NCI-H1417 treated with DMSO at 0.1 percent for 48 hours (cell line): ENCODE results near the gene KTN1.

ENCODE experiments used
- DNase-seq: peaks from one replicate; lab custom pipeline; 2025; lab: John Stamatoyannopoulos, UW

Gene KTN1

GRCh38 chr14:55684956-55685584 lies 105.1 kb downstream of the KTN1 start:
- no peak for DNase-seq

DNA sequence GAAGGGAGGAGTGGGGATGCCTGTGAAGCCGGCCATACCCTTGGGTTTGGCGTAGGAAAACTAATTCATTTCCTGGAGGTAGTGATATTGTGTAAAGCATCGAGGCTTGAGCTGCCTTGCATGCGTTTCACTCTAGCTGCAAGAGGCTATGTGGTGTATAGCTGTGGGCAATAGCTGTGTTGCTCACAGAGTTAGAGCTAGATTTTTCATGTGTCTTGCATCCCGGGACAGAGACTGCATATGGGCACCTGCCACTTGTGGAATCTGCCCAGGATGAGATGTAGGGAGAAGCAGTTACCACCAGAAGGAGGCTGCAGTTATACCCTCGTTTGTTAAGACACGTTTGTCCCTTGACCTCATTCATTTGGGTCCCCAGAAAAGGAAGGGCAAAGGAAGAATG lies 106.7 kb downstream of the KTN1 start:
- DNase-seq: no peak

- no peak for DNase-seq
Observed at GRCh38 chr14:55688566-55688965, 108.6 kb downstream of the KTN1 start.

DNA sequence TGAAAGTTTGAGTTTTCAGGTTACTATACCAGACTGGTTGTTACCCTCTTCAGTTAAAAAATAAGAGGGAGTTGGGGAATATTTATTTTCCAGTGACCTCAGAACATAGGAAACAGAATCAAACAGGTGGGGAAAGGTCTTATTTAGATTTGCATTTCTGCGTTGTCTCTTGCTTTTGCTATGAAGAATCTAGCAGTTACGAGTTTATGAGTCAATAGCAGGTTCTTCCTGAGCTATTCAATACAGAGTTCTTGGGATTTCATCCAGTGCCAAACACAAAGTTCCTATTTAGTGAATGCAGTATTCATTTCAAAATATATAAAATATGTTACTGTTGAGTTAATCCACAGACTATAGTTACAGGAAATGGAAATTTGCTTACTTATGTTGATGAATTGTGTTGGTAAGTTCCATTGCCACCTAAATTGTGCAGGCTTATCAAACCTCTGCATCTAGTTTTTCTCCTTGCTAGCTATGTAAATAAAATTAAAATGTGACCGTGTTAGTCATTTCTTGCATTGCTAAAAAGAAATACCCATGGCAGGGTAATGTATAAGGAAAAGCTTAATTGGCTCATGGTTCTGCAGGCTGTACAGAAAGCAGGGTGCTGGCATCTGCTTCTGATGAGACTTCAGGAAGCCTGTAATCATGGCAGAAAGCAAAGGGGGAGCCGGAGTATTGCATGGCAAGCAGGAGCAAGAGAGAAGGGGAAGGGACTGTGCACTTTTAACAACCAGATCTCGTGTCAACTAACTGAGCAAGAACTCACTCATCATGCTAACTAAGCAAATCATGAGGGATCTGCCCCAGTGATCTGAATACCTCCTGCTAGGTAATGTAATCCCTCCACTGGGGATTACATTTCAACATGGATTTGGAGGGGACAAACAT lies 110.2 kb downstream of the KTN1 start:
- no peak for DNase-seq

DNA sequence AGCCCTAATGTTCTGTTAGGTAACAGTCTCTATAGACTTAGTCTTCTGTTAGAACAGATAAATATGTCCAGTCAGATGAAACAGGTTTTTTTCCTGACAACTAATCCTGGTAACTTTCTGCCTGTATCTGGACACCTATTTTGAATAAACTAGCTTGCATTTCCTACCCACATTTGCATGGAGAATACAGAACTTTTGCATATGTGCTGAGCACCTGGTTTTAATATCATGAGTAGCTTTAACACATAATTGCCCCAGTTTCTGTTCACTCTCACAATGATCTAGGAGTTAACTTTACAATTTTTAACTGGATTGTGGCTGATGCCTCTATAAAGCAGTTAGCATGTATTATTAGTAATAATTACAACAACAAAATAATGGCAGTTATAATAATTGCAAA lies 111.7 kb downstream of the KTN1 start:
- no peak for DNase-seq

GRCh38 chr14:55693904-55694303 lies 113.9 kb downstream of the KTN1 start:
- DNase-seq: no peak

GRCh38 chr14:55697414-55697861 lies 117.4 kb downstream of the KTN1 start:
- DNase-seq: no peak

GRCh38 chr14:55698051-55698450 lies 118.0 kb downstream of the KTN1 start:
- no peak for DNase-seq

- DNase-seq: no peak
Observed at GRCh38 chr14:55699131-55700057, 119.4 kb downstream of the KTN1 start.

- no peak for DNase-seq
Observed at GRCh38 chr14:55701638-55702037, 121.6 kb downstream of the KTN1 start.

DNA sequence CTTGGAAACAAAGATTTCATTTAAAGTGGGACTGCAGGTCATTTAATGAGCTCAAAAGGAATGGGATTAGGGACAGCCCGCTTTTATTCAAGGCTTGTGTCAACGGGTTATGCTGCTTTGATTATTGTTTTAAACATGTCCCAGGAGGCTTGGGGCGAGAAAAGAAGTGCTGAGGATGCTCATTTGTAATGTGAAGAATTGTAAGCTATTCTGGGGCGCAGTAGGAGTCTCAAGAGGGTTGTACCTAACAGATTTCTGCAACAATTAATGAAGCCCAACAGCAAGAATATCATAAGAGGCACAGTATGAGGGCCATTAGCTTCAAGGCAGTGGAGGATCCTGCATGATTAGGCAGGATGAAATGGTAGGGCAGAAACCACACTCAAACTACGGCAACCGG lies 122.5 kb downstream of the KTN1 start:
- DNase-seq: no peak

GRCh38 chr14:55704654-55705053 lies 124.6 kb downstream of the KTN1 start:
- DNase-seq: no peak

DNA sequence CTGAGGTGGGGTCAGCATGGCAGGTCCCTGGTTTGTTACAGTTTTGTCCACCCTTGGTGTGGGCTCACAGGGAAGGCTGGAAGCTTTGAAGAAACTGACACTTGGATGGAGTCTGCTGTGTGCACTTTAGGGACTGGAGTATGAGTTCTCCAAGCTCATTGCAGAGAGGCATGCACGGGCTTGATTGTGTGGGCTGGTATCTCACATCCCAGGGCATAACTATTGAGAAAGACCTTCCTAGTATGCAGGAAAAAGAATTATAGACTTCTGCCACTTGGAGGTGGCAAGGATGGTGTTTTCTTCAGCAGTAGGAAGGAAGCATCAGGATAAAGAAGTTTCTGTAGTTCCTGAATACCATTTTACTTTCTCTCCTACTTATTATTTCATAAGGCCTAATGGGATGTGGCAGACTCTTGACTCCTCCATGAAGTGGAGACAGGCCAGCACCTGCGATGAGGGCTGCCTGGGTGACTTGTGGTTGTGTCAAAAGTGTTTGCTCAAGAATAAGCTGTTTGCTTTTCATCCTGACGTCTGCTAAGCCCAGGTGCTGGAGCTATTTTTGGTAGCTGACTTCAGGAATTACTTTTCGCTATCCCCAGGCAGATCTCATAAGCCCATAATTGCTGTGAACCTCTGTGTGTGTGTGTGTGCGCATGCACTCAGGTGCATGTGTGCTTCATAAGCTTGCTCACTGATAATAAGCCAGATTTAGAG lies 125.8 kb downstream of the KTN1 start:
- peak; percentile 97 for DNase-seq

GRCh38 chr14:55706365-55706684 lies 126.3 kb downstream of the KTN1 start:
- no peak for DNase-seq

GRCh38 chr14:55706893-55707292 lies 126.9 kb downstream of the KTN1 start:
- DNase-seq: no peak

- DNase-seq: peak; percentile 35
Observed at GRCh38 chr14:55707365-55707804, 127.4 kb downstream of the KTN1 start.

GRCh38 chr14:55710506-55711041 lies 130.6 kb downstream of the KTN1 start:
- no peak for DNase-seq

DNA sequence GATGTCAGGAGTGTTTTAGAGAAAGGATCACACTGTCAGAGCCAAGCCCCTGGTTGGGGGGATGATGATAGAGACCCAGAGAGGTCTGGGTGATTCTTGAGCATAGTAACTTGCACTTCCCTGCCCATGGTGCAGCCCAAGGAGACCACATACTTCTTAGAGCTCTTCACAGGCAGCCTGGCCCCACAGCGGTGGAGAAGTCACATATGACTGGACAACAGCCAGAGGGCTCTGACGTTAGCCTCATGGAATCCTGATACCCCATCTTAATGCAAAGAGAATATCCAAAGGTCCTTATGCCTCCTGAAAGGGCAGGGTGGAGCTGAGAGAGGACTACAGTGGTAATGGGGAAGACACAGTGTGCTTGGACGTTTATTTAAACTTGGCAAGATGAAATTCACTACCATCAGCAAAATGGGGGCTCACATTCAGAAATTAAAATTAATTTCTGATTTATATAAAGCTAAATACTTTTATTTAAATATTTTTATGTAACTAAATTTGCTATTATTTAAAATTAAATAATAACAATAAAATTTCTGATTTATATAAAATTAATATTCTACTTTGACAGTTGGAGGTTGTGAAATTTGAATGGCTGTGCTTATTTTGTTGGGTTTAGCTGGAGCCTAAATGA lies 131.3 kb downstream of the KTN1 start:
- no peak for DNase-seq

DNA sequence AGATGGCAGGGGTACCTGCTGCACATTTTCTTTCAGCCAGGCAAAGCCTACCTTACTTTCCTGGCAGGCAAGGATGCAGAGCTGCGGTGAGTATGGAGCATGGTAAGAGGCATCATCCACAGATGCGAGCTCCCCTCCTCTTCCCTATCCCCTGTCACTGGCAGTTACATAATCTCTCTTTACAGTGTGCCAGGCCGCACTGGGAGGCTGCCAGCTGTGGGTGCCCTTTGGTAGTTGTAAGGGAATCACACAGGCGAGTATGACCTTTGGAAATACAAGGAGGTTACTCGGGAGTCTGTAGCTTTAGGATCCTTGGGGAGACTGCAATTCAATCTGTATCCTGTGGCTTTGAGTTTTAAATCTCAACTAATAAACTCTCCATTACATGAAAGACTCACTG lies 132.5 kb downstream of the KTN1 start:
- DNase-seq: no peak

- no peak for DNase-seq
Observed at GRCh38 chr14:55713486-55713885, 133.5 kb downstream of the KTN1 start.

DNA sequence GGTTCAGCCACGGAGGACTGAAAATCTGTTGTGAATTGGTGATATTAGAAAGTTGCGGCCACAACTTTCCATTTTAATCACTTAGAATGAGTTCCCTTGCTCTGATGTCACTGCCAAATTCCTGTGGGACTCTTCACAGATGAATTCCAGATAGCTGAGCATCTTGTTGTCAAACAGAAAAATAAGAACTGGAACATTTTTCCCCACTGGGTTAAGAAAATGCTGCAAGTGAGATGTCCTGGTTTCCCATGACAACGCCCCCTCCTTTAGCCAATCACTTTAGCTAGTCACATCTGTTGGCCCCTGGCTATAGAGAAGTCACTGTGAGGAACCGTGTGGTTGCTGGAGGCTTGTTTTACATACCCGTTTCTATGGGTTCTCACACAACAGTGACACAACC lies 135.9 kb downstream of the KTN1 start:
- no peak for DNase-seq
